Head of caudate nucleus (tissue), 42 donors: ENCODE measurements around the gene UQCRHL.
A peak's percentile ranks its signal among the peaks of the same experiment; 100 is the strongest.
"Not testable (repeated sequence)": the region's sequence is repeated elsewhere in the genome, so short reads cannot be mapped to it uniquely, and the experiment has no call there.

Source experiments
- DNase-seq, 42 donors: peaks; one replicate each; pipeline versions ENCODE4 v3.0.0 to v3.0.0-alpha.2; 2020 to 2021; ENCODE audit warnings: mixed read lengths in 7 of 42
- intact Hi-C: fragments of 100-400 bp; cut with DNase I; formaldehyde crosslinking; loops from one replicate; pipeline ENCODE4 v1.15.0; 2022

UQCRHL gene

GRCh38 chr1:15836772-15837669 lies 29.6 kb upstream of the UQCRHL start:
- peak in 17 of 42 donors; percentile 13 to 53 (median 26) for DNase-seq
- intact Hi-C loops, result loop anchor here (5.0 kb wide), 1 partner anchor 130 kb away; no protein-coding TSS in a partner anchor

GRCh38 chr1:15836511-15836771 lies 29.0 kb upstream of the UQCRHL start:
- intact Hi-C loops, result loop anchor here (5.0 kb wide), 1 partner anchor 131 kb away; no protein-coding TSS in a partner anchor

GRCh38 chr1:15835741-15836510 lies 28.5 kb upstream of the UQCRHL start:
- intact Hi-C loops, result loop anchor here (1.0 to 5.0 kb wide), 2 partner anchors 11 to 131 kb away; partner anchors contain the start of gene SPEN
- DNase-seq, result peak; percentile 96 to 100 (median 99)

More at GRCh38 chr1:15836511-15836771, 29.0 kb upstream of the UQCRHL start:
- not testable (repeated sequence) for DNase-seq

- intact Hi-C loops, result loop anchor here (1.0 to 5.0 kb wide), 2 partner anchors 12 to 132 kb away; partner anchors contain the start of gene SPEN
- peak in 4 of 42 donors; percentile 21 to 57 (median 43) for DNase-seq
Observed at GRCh38 chr1:15835205-15835740, 27.8 kb upstream of the UQCRHL start.

GRCh38 chr1:15834406-15835204 lies 27.2 kb upstream of the UQCRHL start:
- peak; percentile 76 to 94 (median 86) for DNase-seq
- intact Hi-C loops, result loop anchor here (1.0 to 5.0 kb wide), 2 partner anchors 13 to 133 kb away; partner anchors contain the start of gene SPEN

- peak in 2 of 42 donors; percentile 39 to 71 for DNase-seq
- intact Hi-C loops, result no loop called here
Observed at GRCh38 chr1:15833842-15834405, 26.5 kb upstream of the UQCRHL start.

GRCh38 chr1:15833069-15833679 lies 25.7 kb upstream of the UQCRHL start:
- DNase-seq, result peak in 40 of 42 donors; percentile 20 to 78 (median 46)
- intact Hi-C loops, result no loop called here

GRCh38 chr1:15830258-15830657 lies 22.8 kb upstream of the UQCRHL start:
- intact Hi-C loops, result no loop called here
- DNase-seq, result no peak

GRCh38 chr1:15828931-15829330 lies 21.5 kb upstream of the UQCRHL start:
- peak in 1 of 42 donors; percentile 13 for DNase-seq
- intact Hi-C loops, result not testable (repeated sequence)

GRCh38 chr1:15827567-15827966 lies 20.1 kb upstream of the UQCRHL start:
- DNase-seq, intact Hi-C loops: not testable (repeated sequence)

- intact Hi-C loops, result no loop called here
- DNase-seq, result no peak
Observed at GRCh38 chr1:15826810-15827507, 19.5 kb upstream of the UQCRHL start.

GRCh38 chr1:15825800-15826199 lies 18.4 kb upstream of the UQCRHL start:
- intact Hi-C loops, result no loop called here
- DNase-seq, result no peak

- no peak for DNase-seq
- intact Hi-C loops, result no loop called here
Observed at GRCh38 chr1:15820478-15820877, 13.0 kb upstream of the UQCRHL start.

GRCh38 chr1:15816674-15817073 lies 9.2 kb upstream of the UQCRHL start:
- intact Hi-C loops, result no loop called here
- no peak for DNase-seq

GRCh38 chr1:15810073-15810472 lies 2.6 kb upstream of the UQCRHL start:
- intact Hi-C loops, result no loop called here
- DNase-seq, result peak in 4 of 42 donors; percentile 15 to 49 (median 26)

GRCh38 chr1:15808955-15809354 lies 1.5 kb upstream of the UQCRHL start:
- intact Hi-C loops, result no loop called here

GRCh38 chr1:15807121-15807520 lies 328 bp downstream of the UQCRHL start:
- DNase-seq, result no peak
- intact Hi-C loops, result no loop called here

More at GRCh38 chr1:15808955-15809354, 1.5 kb upstream of the UQCRHL start:
- no peak for DNase-seq
